ENCODE data around the gene ZNF740.

- TF ChIP-seq CTCF (IDR thresholded peaks at IDR 0.05; ENCODE audit: poor library complexity, severe bottlenecking) = no peak
- no peak for TF ChIP-seq TAF1 (IDR thresholded peaks at IDR 0.05; ENCODE audit: low read depth)
- TF ChIP-seq MXI1 (conservative IDR thresholded peaks at IDR 0.05; ENCODE audit: poor library complexity, severe bottlenecking) = no peak
- TF ChIP-seq RAD21 (conservative IDR thresholded peaks at IDR 0.05) = no peak
- TF ChIP-seq REST (IDR thresholded peaks at IDR 0.05; ENCODE audit: borderline replicate concordance) = no peak
- TF ChIP-seq EZH2 (IDR thresholded peaks at IDR 0.05; ENCODE audit: borderline replicate concordance, insufficient read depth, low read length, poor library complexity, severe bottlenecking) = no peak
- TF ChIP-seq SMC3 (conservative IDR thresholded peaks at IDR 0.05; ENCODE audit: poor library complexity) = no peak
Observed at GRCh38 chr12:53230108-53230845, 49.8 kb downstream of the ZNF740 start.

Measured in neural cell (in vitro differentiated cells).